ENCODE measurements around the gene TPPP3. TPM values are rescaled to one million over a fixed set of nuclear protein-coding genes. Genes with fewer than 3 reads are reported as not detected.

Gene TPPP3
- total RNA-seq, 1 experiment from 2014 or later, result 0.28 TPM

DNA sequence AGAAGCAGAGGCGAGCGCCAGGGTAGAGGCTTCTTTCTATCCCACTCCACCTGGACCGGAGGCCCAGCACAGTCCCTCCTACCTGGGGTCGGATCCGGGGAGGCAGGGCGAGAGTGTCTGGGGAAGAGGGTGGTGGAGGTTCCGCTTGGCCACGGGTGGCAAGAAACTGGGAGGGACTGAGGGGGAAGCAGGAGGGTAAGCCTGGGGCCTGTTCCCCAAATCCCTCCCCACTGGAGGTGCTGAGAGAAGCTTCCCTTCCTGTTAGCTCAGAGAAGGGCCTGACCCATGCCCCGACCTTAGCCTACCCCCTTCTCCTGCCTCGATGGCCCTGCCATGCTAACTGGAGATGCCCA lies 1.8 kb upstream of the TPPP3 start:
- intact Hi-C loops (cut with micrococcal nuclease; ENCODE audit: unreplicated experiment), result loop anchor here (5.0 kb wide), 1 partner anchor 443 kb away; no protein-coding TSS in a partner anchor
- peaks cover 8% of the 10 kb centered on the region for H3K27me3 ChIP-seq (replicated peaks; ENCODE audit: insufficient read depth, low read depth, low read length, poor library complexity)

DNA sequence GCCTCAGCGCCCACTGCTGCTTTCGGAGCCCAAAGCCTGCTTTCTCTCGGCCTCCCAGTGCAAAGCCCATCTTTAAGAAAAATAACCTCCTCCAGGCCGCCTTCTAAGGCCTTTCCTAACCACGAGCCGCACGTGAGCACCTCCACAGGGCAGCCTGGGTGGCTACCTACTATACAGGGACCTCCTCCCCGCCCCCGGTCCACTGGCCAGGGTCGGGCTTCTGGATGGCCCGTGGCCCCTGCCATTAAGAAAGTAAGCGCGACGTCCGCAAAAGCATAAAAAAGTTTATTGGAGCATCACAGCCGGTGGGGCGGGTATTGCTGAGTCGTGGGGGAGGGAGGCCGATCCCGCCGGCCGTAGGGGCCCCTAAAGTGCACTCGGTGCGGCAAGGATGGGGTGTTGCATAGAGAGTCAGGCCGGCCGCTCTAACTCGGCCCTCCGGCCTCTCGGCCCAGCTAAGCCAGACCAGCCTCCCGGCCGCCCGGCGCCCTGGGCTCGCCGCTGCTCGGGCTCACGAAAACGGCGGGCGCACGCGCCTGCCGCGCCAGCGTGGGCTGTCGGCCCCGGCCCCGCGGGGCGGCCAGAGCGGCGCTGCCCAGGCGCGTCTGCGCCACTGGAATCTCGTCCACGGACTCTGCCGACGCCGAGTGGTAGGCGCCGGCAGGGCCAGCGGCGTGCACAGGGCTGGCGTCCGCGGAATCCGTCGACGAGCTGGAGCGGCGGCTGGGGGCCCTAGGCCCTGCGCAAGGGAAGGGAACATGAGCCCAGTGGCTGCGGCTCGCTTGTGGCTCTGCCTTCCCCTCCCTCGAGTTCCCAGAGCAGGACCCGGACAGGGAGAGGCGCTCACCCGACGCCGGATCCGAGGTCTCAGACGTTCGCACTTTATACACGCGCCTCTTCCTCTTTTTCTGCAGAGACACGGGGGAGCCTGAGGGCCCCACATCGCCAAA lies 1.1 kb upstream of the TPPP3 start:
- Histone ChIP-seq H3K4me3 (ENCODE audit: low read depth, low read length, poor library complexity, severe bottlenecking) (no peak overlapping the region), H3K4me1 (ENCODE audit: insufficient read depth, low read length, poor library complexity, severe bottlenecking) (peaks cover 14% of the 10 kb centered on the region), H3K36me3 (ENCODE audit: insufficient read depth, low read length, poor library complexity, severe bottlenecking) (no peaks in the 10 kb centered on the region), H3K27me3 (replicated peaks; ENCODE audit: insufficient read depth, low read depth, low read length, poor library complexity) (peaks cover 8% of the 10 kb centered on the region), H3K27ac (ENCODE audit: low read depth, low read length, poor library complexity, severe bottlenecking) (no peak overlapping the region), H3K9me3 (ENCODE audit: low read depth, low read length, poor library complexity, severe bottlenecking) (no peaks in the 10 kb centered on the region)
- DNase-seq (ENCODE audit: low spot score), result no peak
- ChIA-PET POLR2A (ENCODE audit: low non-redundant PET) (no interaction called here), CTCF (interaction anchor here (0.5 to 1.2 kb wide), 4 partner anchors 68 to 173 kb away, joined by 4 to 20 read pairs (median 8); partner anchors contain the start of genes KCTD19 and LRRC36)
- BruUV-seq (replicated peaks), result no TSS peak
- intact Hi-C loops (cut with micrococcal nuclease; ENCODE audit: unreplicated experiment), result loop anchor here (5.0 kb wide), 1 partner anchor 442 kb away; no protein-coding TSS in a partner anchor
- TF ChIP-seq EZH2 (IDR thresholded peaks at IDR 0.05; ENCODE audit: borderline replicate concordance, low read depth, low read length, poor library complexity, severe bottlenecking), result no peak
- TF ChIP-seq, protein P1, sequence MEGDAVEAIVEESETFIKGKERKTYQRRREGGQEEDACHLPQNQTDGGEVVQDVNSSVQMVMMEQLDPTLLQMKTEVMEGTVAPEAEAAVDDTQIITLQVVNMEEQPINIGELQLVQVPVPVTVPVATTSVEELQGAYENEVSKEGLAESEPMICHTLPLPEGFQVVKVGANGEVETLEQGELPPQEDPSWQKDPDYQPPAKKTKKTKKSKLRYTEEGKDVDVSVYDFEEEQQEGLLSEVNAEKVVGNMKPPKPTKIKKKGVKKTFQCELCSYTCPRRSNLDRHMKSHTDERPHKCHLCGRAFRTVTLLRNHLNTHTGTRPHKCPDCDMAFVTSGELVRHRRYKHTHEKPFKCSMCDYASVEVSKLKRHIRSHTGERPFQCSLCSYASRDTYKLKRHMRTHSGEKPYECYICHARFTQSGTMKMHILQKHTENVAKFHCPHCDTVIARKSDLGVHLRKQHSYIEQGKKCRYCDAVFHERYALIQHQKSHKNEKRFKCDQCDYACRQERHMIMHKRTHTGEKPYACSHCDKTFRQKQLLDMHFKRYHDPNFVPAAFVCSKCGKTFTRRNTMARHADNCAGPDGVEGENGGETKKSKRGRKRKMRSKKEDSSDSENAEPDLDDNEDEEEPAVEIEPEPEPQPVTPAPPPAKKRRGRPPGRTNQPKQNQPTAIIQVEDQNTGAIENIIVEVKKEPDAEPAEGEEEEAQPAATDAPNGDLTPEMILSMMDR (conservative IDR thresholded peaks at IDR 0.05; ENCODE audit: low read depth, low read length), result no peak

More for the DNA sequence above, 1.8 kb upstream of the TPPP3 start:
- ChIA-PET CTCF (interaction anchor here (1.1 kb wide), 1 partner anchor 68 kb away, joined by 3 read pairs; no protein-coding TSS in a partner anchor), POLR2A (ENCODE audit: low non-redundant PET) (no interaction called here)
- no TSS peak for BruUV-seq (replicated peaks)
- H3K36me3 ChIP-seq (ENCODE audit: insufficient read depth, low read length, poor library complexity, severe bottlenecking), result no peaks in the 10 kb centered on the region
- H3K4me3 ChIP-seq (ENCODE audit: low read depth, low read length, poor library complexity, severe bottlenecking), result no peak overlapping the region
- H3K9me3 ChIP-seq (ENCODE audit: low read depth, low read length, poor library complexity, severe bottlenecking), result no peaks in the 10 kb centered on the region
- DNase-seq (ENCODE audit: low spot score), result no peak
- TF ChIP-seq EZH2 (IDR thresholded peaks at IDR 0.05; ENCODE audit: borderline replicate concordance, low read depth, low read length, poor library complexity, severe bottlenecking), result no peak
- TF ChIP-seq, protein P1 (conservative IDR thresholded peaks at IDR 0.05; ENCODE audit: low read depth, low read length), result no peak
- no peak overlapping the region for H3K27ac ChIP-seq (ENCODE audit: low read depth, low read length, poor library complexity, severe bottlenecking)
- H3K4me1 ChIP-seq (ENCODE audit: insufficient read depth, low read length, poor library complexity, severe bottlenecking), result peaks cover 14% of the 10 kb centered on the region

DNA sequence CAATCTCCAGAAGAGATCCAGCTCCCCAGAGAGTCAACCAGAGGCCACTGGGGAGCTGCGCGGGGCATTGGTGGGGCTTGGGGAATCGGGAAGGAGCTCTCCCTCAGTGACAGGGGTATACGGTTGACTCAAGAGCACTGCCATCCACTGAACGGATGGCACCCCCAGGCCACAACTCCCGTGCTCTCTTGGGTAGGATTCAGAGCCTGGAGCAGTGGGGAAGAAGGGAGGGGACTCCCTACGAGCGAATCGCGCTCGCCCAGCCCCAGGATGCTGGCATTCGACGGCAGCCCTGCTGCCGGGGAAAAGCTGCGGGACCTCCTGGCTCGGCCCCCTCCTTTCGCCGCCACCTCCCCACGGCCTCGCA lies 473 bp upstream of the TPPP3 start:
- BruUV-seq (replicated peaks), result no TSS peak
- TF ChIP-seq EZH2 (IDR thresholded peaks at IDR 0.05; ENCODE audit: borderline replicate concordance, low read depth, low read length, poor library complexity, severe bottlenecking), result no peak
- TF ChIP-seq, protein P1 (conservative IDR thresholded peaks at IDR 0.05; ENCODE audit: low read depth, low read length), result no peak
- Histone ChIP-seq H3K4me1 (ENCODE audit: insufficient read depth, low read length, poor library complexity, severe bottlenecking) (peaks cover 14% of the 10 kb centered on the region), H3K27me3 (replicated peaks; ENCODE audit: insufficient read depth, low read depth, low read length, poor library complexity) (peaks cover 8% of the 10 kb centered on the region), H3K27ac (ENCODE audit: low read depth, low read length, poor library complexity, severe bottlenecking) (no peak overlapping the region), H3K36me3 (ENCODE audit: insufficient read depth, low read length, poor library complexity, severe bottlenecking) (no peaks in the 10 kb centered on the region), H3K9me3 (ENCODE audit: low read depth, low read length, poor library complexity, severe bottlenecking) (no peaks in the 10 kb centered on the region), H3K4me3 (ENCODE audit: low read depth, low read length, poor library complexity, severe bottlenecking) (peak overlapping the region; percentile 31)
- intact Hi-C loops (cut with micrococcal nuclease; ENCODE audit: unreplicated experiment), result no loop called here
- POLR2A ChIA-PET (ENCODE audit: low non-redundant PET), result no interaction called here
- CTCF ChIA-PET, result interaction anchor here (0.5 to 1.2 kb wide), 4 partner anchors 67 to 173 kb away, joined by 4 to 20 read pairs (median 8); partner anchors contain the start of genes KCTD19 and LRRC36
- no peak for DNase-seq (ENCODE audit: low spot score)
